HG03354 (cell line): ENCODE data around the gene RFX7.
"Not testable (repeated sequence)": the region's sequence is repeated elsewhere in the genome, so short reads cannot be mapped to it uniquely, and the experiment has no call there.

Source experiments
- ATAC-seq: cut with Tn5 transposase; IDR thresholded peaks from one replicate; pipeline ENCODE4 v1.9.1; 2021; ENCODE audit warnings: mild to moderate bottlenecking; ENCODE audit not compliant: unreplicated experiment, poor library complexity, severe bottlenecking

The RFX7 gene

DNA sequence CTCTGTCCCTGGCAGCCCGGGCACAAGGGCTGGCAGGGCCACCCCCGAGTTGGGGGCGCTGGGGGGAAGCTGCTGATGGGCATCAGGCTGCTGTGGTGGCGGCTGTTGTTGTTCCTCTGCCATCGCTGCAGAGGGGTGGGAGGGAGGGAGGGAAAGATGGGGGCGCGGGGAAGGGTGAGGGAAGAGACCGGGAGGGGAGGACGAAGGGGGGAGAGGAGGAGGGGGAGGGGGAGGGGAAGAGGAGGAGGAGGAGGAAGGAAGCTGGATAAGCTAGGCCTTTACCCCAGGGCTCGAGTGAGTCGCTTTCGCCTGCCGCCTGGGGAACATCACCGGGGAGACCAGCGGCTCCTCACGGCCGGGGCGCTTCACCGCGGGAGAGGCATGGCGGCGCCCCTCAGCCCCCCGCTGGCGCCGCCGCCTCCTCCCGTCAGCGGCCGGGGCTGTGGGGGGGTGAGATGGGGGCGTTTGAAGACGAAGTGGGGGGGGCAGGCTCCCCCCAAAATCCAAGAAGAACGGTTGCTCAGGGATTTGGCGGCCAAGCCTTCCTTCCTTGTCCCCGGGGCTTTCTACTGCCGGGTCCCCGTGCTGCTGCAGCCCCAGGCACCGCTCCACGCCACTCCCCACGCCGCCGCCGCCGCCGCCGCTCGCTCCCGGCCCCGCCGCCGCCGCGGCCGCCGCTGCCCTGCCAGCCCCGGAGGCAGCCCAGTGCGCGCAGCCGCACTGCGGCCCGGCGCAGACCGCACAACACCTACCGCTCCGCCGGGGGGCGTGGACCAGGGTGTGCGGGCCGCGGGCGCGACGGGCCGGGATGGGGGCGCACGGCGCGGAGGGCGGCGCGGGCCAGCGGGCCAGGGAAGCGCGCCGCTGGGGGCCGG lies at the start of gene RFX7:
RFX7 (minus strand) TSS at position 717 of the 875 bp plus-strand sequence; CDS start at position 123, 594 bp downstream.
- peak; percentile 59 for ATAC-seq

- no peak for ATAC-seq
Measured at GRCh38 chr15:56292546-56293316, 49.1 kb upstream of the RFX7 start.

DNA sequence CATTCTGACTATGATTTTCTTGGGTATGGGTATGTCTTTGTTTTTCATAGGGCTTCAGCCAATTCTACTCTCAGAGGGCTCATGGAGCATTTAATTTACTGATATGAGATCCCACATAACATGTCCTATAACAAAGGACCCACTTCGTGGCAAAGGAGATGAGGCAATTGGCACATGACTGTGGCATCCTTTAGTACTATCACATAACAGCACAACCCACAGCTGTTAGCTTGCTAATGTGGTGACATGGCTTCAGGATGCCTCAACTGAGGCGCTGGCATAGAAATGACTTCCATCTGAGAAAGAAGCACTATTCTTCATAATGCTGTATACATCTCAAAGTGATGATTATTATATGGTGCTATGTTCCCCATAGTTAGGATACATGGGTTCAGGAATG lies 48.1 kb upstream of the RFX7 start:
- no peak for ATAC-seq

GRCh38 chr15:56286213-56286612 lies 42.5 kb upstream of the RFX7 start:
- no peak for ATAC-seq

- ATAC-seq: no peak
Measured at GRCh38 chr15:56281145-56281544, 37.5 kb upstream of the RFX7 start.

DNA sequence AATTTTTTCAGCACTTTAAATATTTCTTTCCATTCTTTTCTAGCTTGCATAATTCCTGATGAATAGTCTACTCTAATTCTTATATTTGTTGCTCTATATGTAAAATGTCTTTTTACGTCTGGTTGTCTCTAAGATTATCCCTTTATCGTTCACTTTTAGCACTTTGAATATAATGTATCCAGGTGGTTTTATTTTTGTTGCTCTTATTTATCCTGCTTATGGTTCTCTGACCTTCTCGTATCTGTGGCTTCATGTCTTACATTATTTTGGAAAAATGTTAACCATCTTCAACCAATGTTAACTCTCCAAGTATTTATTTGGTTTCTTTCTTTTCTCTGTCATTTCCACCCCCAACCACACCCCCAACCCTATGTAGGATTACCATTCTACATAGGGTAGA lies 30.0 kb upstream of the RFX7 start:
- no peak for ATAC-seq

GRCh38 chr15:56272454-56272853 lies 28.8 kb upstream of the RFX7 start:
- ATAC-seq: no peak

- not testable (repeated sequence) for ATAC-seq
Measured at GRCh38 chr15:56266465-56266864, 22.8 kb upstream of the RFX7 start.

DNA sequence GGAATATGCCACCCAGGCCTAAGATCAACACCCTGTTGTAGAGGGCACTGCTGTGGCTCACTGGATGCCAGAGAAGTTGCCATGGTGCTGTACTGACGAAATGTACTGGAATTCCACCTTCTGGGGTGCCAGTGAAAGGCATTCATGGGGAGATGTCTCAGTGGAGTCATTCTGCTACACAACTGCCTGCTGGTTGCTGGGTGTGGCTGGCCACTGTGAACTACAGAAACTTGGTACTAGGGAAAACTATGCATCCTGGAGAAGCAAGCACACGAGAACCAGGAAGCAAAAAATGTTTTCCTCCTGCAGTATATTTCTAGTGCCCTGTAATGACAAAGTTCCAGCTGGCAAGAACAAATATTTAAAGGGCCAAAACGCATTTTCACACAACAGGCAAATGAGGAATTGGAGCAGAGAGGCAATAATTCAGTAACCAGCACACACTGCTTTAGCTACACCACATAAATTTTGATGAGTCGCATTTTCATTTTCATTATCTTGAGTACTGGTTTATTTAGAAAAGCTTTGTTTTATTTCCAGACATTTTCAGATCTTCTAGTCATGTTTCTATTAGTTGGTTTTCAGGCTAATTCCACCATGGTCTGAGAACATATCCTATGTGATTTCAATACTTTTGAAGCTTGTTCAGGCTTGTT lies 18.3 kb upstream of the RFX7 start:
- ATAC-seq: peak; percentile 52

- not testable (repeated sequence) for ATAC-seq
Measured at GRCh38 chr15:56257306-56257705, 13.6 kb upstream of the RFX7 start.

DNA sequence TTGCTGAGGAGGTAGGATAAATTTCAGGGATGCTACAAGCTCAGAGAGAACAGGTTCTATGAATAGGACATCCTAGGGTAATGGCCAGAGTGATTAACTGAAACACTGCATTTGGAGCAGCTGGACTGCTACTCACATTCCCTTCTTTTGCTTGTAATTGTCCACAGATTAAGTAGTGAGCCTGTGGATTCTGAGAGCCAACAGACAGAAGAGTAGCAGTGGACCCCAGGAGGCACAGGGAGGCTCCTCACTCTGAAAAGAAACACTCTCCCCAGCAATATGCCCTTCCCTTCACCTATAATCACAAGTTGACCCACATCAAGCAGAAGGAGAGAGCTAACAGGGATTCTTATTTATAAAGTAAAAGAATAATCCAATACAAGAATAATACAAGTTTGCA lies 10.6 kb upstream of the RFX7 start:
- ATAC-seq: no peak

- no peak for ATAC-seq
Measured at GRCh38 chr15:56252386-56252785, 8.7 kb upstream of the RFX7 start.

DNA sequence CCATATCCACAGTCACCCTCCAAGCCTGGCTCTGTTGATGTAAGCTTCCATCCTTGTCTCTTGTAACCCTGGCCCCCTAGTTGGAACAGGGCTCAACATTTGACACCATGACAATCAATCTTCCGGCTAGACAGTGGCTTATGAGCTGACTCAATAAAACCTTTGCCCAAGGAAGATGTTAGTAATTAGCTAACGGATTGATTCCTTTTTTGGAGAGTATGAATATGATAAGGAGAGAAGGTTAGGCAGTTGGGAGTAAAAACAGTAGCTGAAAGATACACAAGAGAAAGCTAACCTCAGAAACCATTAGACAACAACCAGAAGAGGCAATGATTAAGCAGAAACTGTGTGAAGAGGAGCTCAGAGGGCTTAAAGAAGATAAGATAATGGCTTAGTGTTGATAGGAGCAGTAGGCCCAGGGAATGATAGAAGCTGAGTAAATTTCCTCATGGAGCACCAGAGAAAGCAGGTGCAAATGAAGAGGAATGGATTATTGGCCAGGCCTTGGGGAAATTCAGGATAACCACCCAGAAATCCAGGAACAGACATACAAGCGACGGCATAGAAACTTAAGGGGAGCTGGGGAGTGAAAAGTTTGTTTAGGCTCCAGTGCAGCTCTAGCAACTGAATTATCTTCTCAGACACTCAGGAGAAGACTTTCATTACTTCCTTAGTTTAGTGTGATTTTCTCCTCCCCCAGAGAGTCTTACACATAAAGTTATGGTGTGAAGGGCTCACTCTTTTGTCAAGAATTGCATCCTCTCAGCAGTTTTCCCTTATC lies 7.8 kb upstream of the RFX7 start:
- no peak for ATAC-seq

DNA sequence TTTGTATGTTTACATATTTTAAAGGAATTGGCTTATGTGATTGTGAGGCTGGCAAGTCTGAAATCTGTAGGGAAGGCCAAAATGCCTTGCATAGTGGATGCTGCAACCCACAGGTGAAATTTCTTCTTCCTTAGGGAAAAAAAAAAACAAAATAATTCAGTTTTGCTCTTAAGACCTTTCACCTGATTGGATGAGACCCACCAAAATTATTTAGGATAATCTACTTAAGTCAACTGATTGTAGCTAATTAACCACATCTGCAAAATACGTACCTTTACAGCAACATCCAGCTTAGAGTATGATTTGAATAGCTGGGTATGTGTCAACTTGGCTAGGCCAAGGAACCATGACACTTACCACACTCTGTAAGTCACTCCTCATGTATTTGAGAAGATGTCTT lies 6.9 kb upstream of the RFX7 start:
- ATAC-seq: no peak

DNA sequence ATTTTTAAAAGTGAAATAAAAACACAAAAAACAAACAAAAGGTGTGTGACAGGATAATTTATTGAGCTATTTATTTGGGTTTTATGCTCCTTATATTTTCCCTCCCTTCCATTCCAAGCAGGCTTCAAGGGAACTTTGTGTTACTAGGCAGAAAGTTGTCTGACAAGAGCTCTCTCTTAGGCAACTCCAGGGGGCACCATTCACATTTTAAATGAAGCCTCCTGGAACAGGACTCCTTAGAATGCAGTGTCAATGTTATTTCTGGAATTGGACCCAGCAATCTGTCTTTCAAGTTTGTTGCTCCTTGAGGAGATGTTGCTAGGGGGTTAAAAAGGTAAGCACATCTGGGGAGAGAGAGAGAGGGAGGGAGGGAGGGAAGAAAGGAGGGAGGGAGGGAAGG lies 5.4 kb upstream of the RFX7 start:
- no peak for ATAC-seq

- no peak for ATAC-seq
Measured at GRCh38 chr15:56248311-56248992, 4.8 kb upstream of the RFX7 start.

- no peak for ATAC-seq
Measured at GRCh38 chr15:56247266-56247665, 3.6 kb upstream of the RFX7 start.

DNA sequence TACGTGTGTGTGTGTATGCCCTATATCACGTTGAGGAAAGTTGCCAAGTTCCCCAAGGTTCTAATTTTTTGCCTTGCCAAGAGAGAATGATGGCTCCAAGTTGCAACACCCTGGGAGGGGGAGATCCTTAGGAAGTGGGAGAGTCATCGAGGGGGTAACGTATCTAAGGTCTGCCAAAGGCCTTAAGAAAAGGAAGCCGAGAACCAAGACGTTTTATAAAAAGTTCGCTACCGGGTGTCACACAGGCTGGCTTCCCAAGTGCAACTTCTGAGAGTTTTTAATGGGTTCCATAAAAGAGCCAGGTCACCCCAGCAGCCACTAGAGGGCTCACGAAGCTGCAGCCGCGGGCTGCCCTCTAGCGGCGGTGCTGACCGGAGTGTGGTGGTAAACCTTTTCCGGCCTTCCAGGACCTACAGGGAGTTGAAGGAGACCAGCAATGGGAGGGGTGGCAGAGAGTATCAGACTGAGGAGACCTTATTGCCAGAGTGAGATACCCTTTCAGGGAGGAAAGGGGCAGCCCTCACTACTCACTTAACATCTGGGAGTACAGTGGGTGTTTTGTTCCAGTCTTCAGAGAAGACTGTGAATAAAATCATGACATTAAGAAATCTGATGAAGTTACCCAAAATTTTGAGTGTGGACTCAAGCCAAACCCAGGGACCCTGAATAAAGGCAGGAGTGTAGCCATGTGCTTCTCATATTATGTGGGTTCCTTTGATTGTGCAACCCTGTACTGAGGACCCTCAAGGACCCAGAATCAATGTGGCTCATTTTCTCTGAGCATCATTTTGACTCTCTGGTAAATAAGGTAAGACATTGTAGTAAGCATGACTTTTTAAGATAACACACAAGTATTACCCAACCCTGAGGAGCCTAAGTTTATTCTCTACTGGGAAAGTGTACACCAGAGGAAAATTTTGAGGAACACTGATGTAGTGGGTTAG lies 2.5 kb upstream of the RFX7 start:
- peak; percentile 63 for ATAC-seq
